ENCODE results near the gene VGLL1. TPM values are rescaled to one million over a fixed set of nuclear protein-coding genes. Genes with fewer than 3 reads are reported as not detected.

The VGLL1 gene
- total RNA-seq, 6 experiments from 2014 or later, result not detected

DNA sequence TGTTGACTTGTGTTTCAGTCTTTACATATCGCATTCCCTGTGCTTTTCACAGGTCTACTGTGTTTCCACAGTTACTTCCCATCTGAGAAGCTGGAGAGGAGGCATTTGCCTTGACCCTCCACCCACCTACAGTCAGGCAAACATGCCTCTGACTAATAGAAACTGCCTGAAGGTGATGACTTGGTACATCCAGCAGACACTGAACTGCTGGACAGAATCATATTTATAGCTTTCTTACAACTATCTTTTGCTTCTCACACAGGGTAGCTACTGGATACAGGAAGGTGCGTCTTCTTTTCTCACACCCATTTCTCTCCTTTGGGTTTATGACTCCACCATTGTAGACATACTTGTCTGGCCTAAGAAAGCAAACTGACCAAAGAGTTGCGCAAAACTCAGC, 58.0 kb downstream of the VGLL1 start:
- intact Hi-C loops (cut with DNase I), result no loop called here
- no peak for ATAC-seq

DNA sequence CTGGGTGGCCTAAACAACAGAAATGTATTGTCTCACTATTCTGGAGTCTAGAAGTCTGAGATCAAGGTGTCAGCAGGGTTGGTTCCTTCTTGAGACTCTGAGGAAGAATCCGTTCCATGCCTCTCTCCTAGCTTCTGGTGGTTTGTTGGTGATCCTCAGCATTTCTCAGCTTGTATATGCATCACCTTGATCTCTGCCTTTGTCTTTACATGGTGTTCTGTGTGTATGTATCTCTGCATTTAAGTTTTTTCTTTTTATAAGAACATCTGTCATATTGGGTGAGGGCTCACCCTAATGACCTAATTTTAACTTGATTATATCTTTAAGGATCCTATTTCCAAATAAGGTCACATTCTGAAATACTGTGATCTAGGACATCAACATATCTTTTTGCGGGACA, 65.3 kb downstream of the VGLL1 start:
- intact Hi-C loops (cut with DNase I), result no loop called here
- 85% methylated on average over 2 of the region's 2 CpGs for WGBS (ENCODE audit: insufficient coverage, low coverage, low lambda C conversion rate, missing lambda C conversion rate)

More for the DNA sequence above, 58.0 kb downstream of the VGLL1 start:
- Histone ChIP-seq H3K27me3 (no peaks in the 10 kb centered on the region), H3K4me1 (no peaks in the 10 kb centered on the region), H3K27ac (no peak overlapping the region), H3K36me3 (no peaks in the 10 kb centered on the region), H3K4me3 (no peak overlapping the region), H3K9me3 (no peaks in the 10 kb centered on the region)
- TF ChIP-seq, protein P1, sequence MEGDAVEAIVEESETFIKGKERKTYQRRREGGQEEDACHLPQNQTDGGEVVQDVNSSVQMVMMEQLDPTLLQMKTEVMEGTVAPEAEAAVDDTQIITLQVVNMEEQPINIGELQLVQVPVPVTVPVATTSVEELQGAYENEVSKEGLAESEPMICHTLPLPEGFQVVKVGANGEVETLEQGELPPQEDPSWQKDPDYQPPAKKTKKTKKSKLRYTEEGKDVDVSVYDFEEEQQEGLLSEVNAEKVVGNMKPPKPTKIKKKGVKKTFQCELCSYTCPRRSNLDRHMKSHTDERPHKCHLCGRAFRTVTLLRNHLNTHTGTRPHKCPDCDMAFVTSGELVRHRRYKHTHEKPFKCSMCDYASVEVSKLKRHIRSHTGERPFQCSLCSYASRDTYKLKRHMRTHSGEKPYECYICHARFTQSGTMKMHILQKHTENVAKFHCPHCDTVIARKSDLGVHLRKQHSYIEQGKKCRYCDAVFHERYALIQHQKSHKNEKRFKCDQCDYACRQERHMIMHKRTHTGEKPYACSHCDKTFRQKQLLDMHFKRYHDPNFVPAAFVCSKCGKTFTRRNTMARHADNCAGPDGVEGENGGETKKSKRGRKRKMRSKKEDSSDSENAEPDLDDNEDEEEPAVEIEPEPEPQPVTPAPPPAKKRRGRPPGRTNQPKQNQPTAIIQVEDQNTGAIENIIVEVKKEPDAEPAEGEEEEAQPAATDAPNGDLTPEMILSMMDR (IDR thresholded peaks at IDR 0.05), result no peak
- no peak for TF ChIP-seq POLR2A (IDR thresholded peaks at IDR 0.05)
- 70% methylated on average over 3 of the region's 3 CpGs for WGBS (ENCODE audit: insufficient coverage, low coverage, low lambda C conversion rate, missing lambda C conversion rate)
- DNase-seq, result no peak

DNA sequence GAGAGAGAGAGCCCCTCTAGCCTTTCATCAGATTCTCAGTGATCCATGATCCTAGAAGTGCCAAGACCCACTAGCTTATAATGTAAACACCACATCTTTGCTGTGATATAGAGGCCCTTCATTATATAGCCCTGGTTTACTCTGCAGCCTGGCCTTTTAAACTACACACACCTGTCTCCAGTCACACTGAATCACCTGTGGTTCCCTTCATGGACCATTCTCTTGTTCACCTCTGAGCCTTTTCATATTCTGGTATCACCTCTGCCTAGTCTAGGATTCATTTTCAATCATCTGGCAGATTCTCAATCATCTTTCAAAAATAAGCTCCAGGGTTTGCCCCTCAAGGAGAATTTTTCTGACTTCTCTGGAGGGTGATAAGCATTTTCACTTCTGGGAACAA, 65.9 kb downstream of the VGLL1 start:
- no peak overlapping the region for H3K4me3 ChIP-seq
- no peak for ATAC-seq
- H3K4me1 ChIP-seq, result no peaks in the 10 kb centered on the region
- intact Hi-C loops (cut with DNase I), result no loop called here
- TF ChIP-seq, protein P1 (IDR thresholded peaks at IDR 0.05), result no peak
- TF ChIP-seq POLR2A (IDR thresholded peaks at IDR 0.05), result no peak
- no peak overlapping the region for H3K27ac ChIP-seq
- no peaks in the 10 kb centered on the region for H3K36me3 ChIP-seq
- DNase-seq, result no peak
- no peaks in the 10 kb centered on the region for H3K27me3 ChIP-seq
- H3K9me3 ChIP-seq, result no peaks in the 10 kb centered on the region

More for the DNA sequence above, 65.3 kb downstream of the VGLL1 start:
- H3K4me3 ChIP-seq, result no peak overlapping the region
- H3K4me1 ChIP-seq, result no peaks in the 10 kb centered on the region
- no peaks in the 10 kb centered on the region for H3K36me3 ChIP-seq
- ATAC-seq (no peak), DNase-seq (no peak)
- H3K27ac ChIP-seq, result no peak overlapping the region
- TF ChIP-seq POLR2A (IDR thresholded peaks at IDR 0.05), result no peak
- TF ChIP-seq, protein P1 (IDR thresholded peaks at IDR 0.05), result no peak
- H3K9me3 ChIP-seq, result no peaks in the 10 kb centered on the region
- no peaks in the 10 kb centered on the region for H3K27me3 ChIP-seq

DNA sequence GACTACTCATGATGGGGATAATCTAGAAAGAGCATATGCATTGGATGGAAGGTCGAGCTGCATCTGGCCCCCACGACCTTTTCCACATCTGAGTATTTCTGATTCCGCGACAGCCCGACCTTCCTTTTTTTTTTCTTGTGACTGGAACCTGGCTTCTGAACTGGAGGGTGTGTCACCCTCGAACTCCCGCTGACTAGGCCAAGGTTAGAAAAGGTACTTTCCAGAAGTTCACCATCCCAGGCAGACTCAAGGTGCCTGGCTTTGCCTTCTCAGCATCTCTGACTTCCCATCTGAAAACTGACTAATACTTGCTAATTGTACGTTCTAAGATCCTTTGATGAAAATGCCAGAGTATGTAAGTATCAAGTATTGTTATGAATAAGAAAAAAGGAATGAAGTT, 66.6 kb downstream of the VGLL1 start:
- intact Hi-C loops (cut with DNase I), result no loop called here
- 55% methylated on average over 8 of the region's 8 CpGs for WGBS (ENCODE audit: insufficient coverage, low coverage, low lambda C conversion rate, missing lambda C conversion rate)
- TF ChIP-seq POLR2A (IDR thresholded peaks at IDR 0.05), result no peak
- TF ChIP-seq, protein P1 (IDR thresholded peaks at IDR 0.05), result no peak
- Histone ChIP-seq H3K27ac (no peak overlapping the region), H3K4me1 (no peaks in the 10 kb centered on the region), H3K4me3 (no peak overlapping the region), H3K36me3 (no peaks in the 10 kb centered on the region), H3K27me3 (no peaks in the 10 kb centered on the region), H3K9me3 (no peaks in the 10 kb centered on the region)
- ATAC-seq, result no peak
- no peak for DNase-seq

DNA sequence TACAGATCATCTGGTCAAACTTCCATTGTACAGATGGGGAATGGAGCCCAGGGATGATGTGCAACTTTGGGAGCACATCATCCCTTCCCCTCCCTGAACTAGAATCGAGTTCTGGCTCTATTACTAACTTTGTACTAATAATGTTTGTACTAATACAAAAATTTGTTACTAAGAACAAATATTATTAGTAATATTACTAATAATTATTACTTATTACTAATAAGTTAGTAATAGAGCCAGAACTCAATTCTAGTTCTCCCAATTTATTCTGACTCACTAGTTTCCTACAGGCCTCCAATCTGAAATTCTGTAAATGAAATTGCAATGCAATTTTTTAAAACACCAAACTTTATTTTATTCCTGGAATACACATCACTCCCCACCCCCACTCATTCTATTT, 68.0 kb downstream of the VGLL1 start:
- intact Hi-C loops (cut with DNase I), result no loop called here
- no peak for ATAC-seq
- no peak overlapping the region for H3K27ac ChIP-seq

More for the DNA sequence above, 68.0 kb downstream of the VGLL1 start:
- H3K4me1 ChIP-seq, result no peaks in the 10 kb centered on the region
- no peaks in the 10 kb centered on the region for H3K27me3 ChIP-seq
- H3K9me3 ChIP-seq, result no peaks in the 10 kb centered on the region
- H3K36me3 ChIP-seq, result no peaks in the 10 kb centered on the region
- no peak overlapping the region for H3K4me3 ChIP-seq
- TF ChIP-seq POLR2A (IDR thresholded peaks at IDR 0.05), result no peak
- TF ChIP-seq, protein P1 (IDR thresholded peaks at IDR 0.05), result no peak
- 27% methylated on average over 1 of the region's 1 CpG for WGBS (ENCODE audit: insufficient coverage, low coverage, low lambda C conversion rate, missing lambda C conversion rate)
- no peak for DNase-seq
